Neural progenitor cell (in vitro differentiated cells): Measurements from ENCODE around the gene YTHDF1.

ENCODE experiments used
- EZH2 ChIP-seq: fragments of 200-600 bp; sonication (generic); IDR thresholded peaks from 2 replicates; pipeline ENCODE4 v1.6.1; 2017; ENCODE audit warnings: antibody characterized with exemption, mild to moderate bottlenecking, moderate library complexity
- TF ChIP-seq, protein P1 (sequence below): fragments of 200-600 bp; sonication (generic); IDR thresholded peaks from 2 replicates; pipeline ENCODE4 v1.5.1; 2017; ENCODE audit warnings: antibody characterized with exemption, mild to moderate bottlenecking

DNA sequence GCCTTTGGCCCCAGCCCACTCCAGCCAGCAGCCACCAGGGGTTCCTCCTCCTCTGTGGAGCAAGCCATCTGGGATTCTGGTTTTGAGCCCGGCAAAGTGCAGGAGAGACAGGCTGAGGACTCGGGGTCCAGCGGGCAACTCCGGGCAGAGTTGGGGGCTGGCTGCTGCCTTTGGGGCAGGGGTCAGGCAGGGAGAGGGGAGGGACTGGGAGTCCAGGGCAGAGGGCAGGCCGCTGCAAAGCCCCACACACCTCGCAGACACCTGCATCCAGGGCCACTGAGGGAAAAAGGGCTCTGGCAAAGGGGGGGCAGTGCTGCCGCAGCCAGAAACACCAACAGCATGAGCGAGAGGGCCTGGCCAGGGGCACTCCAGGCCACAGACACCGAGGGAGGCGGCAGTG lies 28.5 kb upstream of the YTHDF1 start:
- TF ChIP-seq, protein P1, sequence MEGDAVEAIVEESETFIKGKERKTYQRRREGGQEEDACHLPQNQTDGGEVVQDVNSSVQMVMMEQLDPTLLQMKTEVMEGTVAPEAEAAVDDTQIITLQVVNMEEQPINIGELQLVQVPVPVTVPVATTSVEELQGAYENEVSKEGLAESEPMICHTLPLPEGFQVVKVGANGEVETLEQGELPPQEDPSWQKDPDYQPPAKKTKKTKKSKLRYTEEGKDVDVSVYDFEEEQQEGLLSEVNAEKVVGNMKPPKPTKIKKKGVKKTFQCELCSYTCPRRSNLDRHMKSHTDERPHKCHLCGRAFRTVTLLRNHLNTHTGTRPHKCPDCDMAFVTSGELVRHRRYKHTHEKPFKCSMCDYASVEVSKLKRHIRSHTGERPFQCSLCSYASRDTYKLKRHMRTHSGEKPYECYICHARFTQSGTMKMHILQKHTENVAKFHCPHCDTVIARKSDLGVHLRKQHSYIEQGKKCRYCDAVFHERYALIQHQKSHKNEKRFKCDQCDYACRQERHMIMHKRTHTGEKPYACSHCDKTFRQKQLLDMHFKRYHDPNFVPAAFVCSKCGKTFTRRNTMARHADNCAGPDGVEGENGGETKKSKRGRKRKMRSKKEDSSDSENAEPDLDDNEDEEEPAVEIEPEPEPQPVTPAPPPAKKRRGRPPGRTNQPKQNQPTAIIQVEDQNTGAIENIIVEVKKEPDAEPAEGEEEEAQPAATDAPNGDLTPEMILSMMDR: no peak
- TF ChIP-seq EZH2: no peak
